Nucleus accumbens (tissue), 56 donors: ENCODE measurements around the gene SLC25A24.
"Not testable (repeated sequence)": the region's sequence is repeated elsewhere in the genome, so short reads cannot be mapped to it uniquely, and the experiment has no call there.

ENCODE experiments used
- DNase-seq, 56 donors: peaks; one replicate each; lab custom pipeline; 2025; lab: John Stamatoyannopoulos, UW

The SLC25A24 gene

DNA sequence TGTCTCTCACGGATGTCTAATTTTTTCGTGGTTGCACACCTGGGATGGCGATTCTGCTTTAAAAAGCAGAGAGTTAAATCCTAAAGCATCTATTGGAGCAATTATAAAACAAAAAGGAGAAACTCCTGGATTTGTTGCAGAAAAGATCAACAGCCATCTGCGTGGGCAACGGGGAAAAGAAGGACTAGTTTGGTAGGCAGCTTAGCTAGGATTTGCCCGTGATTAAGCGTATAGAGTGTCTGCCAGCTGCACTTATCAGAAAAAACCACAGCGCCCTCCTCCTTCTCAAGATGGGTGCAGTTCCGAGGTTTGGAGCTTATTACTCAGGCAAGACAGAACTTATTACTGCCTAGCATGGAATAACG lies 526 bp upstream of the SLC25A24 start:
- DNase-seq = peak in 37 of 56 donors; percentile 2 to 74 (median 48)

DNA sequence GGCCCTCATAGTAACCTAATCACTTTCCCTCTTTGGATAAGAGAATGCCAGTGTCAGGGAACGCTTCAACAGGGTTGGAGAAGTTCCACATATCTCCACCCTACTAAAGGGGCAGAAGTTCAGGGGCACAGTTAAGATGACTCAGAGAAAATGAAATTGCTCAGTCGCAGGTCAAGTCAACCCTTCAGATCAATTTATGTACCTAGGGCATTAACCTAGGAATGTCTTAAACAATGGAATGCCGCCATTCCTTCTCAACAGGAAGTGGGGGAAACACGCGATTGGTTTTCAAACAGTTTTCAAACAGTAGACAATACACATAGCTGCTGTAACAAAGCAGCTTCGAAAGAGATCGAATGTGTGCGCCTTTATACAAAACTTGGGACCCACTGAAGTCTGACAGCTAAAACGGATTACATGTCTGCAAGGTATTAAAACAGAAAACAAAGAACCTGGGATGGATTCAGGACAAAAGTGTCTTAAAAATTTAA lies 897 bp downstream of the SLC25A24 start:
- peak in 2 of 56 donors; percentile 15 to 27 for DNase-seq

DNA sequence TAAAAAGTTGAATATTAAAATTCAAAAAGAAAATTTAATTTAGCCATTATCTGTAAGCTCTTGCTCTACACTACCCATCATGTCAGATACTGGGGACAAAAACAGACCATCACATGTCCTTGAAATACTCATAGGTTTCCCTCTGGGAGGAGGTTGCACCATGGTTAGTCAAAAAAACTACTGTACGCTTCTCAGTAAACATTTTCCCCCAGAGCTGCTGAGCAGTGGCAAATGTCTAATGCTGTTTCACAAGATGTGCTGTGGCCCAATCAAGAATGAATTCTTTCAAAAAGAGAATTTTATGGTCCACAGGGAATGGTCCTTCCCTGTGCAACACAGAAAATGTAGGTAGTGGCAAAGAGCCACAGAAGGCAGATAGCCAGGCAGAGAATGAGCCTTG lies 6.1 kb downstream of the SLC25A24 start:
- DNase-seq = no peak

DNA sequence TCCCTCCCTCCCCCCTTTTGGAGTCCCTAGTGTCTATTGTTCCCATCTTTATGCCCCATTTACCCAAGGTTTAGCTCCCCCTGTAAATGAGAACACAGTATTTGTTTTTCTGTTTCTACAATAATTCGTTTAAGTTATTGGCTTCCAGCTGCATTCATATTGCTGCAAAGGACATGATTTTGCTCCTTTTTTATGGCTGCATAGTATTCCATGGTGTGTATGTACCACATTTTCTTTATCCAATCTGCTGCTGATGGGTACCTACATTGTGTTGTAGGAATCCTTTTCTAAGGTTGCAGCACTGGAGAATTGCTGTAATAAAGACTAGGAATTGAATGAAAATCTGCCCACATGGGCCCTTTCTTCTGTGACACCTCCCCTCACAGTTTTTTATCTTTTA lies 6.8 kb downstream of the SLC25A24 start:
- DNase-seq = no peak

DNA sequence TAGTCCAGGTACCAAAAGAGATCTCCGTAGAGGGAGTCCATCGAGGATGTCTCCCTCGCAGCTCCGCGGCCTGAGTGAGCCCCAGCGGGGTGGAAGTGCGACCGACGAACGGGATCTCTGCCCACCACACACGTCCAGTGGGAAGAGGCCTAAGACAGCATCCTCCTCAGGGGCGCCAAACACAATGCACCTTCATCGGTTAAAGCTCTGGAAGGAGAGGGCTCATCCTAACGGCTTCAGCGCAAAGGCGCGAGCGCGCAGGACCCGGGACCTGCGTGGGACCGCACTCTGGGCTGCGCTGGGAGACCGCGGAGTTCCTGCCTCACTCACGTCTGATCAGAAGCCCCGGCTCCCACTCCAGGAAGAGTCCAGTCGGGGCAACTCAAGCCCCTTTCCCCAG lies 7.6 kb downstream of the SLC25A24 start:
- no peak for DNase-seq

DNA sequence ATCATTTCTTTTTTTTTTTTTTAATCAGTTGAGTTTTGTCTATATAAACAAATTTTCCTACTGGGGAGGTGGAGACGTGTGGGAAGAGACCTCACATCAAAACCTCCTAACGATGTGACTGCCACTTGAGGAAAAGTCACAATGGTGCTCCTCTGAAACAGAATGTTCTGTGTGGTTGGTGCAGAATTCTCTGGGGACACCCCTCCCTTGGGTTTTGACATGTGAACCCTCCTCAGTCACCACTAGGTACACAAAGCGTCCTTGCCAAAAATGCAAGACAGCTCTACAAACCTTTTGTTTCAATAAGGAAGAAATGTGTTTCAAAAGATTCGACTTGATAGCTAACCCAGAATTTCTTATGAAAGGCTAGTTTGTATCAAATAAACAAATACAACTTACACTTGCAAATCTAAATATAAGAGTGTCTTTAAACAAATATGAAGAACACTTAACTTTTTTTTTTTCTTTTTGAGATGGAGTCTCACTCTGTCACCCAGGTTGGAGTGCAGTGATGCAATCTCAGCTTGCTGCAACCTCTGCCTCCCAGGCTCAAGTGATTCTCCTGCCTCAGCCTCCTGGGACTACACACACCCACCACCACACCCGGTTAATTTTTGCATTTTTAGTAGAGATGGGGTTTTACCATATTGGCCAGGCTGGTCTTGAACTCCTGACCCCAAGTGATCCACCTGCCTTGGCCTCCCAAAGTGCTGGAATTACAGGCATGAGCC lies 9.3 kb downstream of the SLC25A24 start:
- DNase-seq = no peak

DNA sequence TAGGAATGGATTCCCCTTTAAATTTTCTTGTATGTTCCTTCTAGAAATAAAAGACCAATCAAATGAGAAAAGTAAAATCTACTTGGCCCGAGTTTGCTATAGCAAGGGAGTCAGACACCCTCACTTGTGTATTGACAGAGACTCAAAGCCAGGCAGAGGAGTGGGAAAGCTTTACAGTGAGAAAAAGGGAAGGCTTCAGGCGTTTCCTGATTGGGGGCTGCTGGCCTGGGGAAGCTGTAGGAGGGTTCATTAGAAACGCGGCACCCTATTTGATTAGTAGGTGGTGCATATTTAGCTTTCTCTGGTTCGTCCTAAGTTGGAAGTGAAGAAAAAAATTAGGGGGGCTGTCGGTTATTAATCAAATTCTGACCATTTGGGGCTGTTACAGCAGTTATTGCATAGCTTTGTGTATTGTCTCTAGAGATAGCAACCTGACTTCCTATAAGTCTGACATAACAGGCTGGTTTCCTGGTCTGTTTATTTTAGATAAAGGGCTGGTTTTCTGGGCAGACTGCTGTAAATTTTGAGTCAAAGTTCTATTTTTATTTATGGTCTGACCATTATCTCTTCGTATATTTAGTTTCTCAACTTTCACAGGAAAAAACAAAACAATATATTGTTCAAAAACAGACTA lies 10.0 kb downstream of the SLC25A24 start:
- DNase-seq = no peak

DNA sequence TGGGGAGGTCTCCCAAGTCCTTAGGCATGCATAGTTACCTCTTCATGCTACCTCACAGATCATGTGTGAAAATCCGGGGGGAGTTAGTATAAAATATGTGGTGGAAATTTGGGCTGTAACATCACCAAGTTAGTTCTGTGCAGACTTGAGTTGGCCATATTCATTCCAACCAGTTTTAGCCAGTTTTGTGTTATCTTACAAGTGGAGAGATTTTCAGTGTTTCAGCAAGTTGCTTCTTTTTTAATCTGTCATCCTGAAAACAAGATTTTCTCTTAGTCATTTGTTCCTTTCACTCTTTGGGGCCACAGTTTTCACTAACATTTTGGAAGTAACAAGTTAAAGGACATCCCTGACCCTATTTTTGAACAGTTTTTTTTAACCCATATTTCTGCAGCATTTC lies 11.3 kb downstream of the SLC25A24 start:
- no peak for DNase-seq

DNA sequence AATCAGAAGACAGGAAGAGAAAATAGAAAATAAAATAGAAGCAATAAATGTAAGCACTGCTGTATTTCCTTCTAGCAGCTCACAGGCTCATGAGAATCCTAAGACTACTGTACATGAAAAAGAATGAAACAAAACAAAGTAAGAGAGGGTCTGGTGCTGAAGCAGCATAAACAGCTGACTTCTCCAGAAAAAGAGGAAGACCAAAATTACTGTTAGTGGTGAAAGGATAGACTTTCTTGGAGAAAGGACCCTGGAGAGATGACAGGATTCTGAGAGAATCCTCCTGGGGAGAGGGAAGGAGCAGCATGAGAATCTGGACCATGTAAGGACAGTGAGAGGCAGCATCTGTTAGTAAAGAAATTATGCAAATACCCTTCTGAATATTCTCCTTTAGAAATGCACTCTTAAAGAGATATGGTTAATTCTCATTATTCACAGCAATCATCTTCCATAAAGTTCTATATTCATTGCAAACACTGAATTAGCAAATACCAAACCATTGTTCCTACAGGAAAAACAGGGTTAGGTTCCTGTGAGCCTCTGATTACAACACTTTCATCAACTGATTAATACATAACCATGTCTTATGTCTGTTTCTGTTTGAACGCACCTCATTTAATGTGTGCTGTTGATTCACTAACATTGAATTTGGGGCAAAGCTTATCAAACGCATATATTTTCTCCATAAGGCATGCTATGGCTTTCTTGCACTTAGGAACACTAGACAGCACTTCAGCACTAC lies 17.0 kb downstream of the SLC25A24 start:
- DNase-seq = no peak

DNA sequence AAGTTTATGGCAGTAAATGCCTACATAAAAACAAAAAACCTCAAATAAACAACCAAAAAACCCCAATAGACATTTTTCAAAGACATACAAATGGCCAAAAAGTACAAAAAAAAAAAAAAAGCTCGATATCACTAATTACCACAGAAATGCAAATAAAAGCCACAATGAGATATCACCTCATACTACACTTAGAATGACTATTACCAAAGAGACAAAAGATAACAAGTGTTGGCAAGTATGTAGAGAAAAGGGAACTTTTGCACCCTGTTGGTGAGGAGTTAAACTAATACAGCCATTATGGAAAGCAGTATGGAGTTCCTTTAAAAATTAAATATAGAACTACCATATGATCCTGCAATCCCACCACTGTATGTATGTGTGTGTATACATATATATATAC lies 21.1 kb downstream of the SLC25A24 start:
- no peak for DNase-seq

DNA sequence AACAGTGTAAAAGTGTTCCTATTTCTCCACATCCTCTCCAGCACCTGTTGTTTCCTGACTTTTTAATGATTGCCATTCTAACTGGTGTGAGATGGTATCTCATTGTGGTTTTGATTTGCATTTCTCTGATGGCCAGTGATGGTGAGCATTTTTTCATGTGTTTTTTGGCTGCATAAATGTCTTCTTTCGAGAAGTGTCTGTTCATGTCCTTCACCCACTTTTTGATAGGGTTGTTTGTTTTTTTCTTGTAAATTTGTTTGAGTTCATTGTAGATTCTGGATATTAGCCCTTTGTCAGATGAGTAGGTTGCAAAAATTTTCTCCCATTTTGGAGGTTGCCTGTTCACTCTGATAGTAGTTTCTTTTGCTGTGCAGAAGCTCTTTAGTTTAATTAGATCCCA lies 37.7 kb downstream of the SLC25A24 start:
- DNase-seq = not testable (repeated sequence)

DNA sequence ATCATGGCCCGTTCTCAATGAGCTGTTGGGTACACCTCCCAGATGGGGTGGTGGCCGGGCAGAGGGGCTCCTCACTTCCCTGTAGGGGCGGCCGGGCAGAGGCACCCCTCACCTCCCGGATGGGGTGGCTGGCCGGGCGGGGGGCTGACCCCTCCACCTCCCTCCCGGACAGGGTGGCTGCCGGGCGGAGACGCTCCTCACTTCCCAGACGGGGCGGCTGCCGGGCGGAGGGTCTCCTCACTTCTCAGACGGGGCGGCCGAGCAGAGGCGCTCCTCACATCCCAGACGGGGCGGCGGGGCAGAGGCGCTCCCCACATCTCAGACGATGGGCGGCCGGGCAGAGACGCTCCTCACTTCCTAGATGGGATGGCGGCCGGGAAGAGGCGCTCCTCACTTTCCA lies 40.2 kb downstream of the SLC25A24 start:
- DNase-seq = not testable (repeated sequence)

DNA sequence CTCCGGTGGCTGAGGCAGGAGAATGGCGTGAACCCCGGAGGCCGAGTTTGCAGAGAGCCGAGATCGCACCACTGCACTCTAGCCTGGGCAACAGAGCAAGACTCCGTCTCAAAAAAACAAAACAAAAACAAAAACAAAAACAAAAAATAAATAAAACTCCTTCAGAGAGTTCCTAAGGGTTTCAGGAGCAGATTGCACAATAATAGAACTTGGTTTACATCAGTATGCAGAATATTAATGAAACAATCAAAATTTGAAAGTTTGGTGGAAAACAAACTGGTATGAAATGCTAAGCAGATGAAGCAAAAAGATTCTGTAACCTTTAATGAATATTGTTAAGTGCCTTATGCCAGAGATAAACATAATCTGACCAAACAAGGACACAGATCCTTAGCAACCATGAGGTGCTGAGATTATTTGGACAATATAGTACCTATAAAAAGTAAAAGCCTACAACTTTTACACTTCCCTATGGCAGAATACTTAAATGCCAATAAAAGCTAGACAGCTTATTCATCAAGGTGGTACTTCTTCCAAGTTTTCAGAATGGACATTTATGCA lies 41.2 kb downstream of the SLC25A24 start:
- DNase-seq = no peak

DNA sequence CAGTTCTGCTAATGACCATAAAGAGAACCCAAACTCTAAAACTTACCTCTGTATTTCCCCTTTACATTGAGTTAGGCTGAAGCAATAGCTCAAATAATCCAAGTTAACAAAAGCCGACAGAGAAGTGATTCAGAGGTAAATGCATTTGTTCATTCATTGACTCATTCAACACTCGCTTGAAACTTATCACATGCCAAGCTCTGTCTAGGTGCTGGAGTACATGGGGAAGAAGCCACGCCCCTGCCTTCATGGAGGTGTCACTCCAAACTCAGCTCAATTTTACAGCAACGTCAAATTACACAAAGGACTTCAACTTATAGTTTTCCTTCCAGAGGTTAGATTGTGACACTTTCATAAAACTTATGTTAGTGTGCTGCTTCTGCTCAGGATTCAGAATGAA lies 45.8 kb downstream of the SLC25A24 start:
- peak in 4 of 56 donors; percentile 1 to 23 (median 10) for DNase-seq

DNA sequence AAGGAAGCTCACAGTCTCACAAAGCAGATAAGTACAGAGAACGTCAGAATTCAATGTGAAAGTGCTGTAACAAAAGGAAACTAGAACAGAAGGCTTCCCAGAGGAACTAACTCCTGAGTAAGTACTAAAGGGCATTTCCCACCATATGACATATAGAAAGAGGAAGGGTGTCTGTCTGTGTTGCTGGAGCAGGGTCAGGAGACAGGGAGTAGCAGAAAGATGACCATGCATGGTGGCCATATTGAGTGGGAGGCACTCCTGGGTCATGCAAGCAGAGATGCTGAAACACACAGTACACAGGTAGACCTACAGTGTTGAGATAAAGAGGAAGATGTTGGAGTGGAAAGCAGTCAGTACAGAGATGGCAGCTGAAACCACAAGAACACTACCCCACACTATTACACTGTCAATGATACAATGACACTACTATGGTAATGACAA lies 47.3 kb downstream of the SLC25A24 start:
- DNase-seq = no peak

DNA sequence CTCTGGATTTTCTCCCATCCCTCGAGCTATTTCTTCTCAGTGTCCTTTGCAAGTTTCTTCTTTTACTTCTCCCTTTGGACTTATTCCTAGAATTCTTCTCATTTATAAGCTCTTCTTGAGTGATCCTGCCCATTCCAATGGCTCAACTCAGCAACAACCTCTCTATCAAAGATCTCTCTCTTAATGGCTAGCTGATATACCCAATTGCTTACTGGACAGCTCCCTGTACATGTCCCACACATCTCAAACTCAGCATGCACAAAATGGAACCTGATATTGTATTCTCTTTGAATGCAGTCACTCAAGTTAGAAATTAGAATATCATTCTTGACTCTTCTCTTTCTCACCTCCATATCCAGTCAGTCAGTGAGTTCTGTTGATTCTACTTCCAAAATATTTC lies 48.6 kb downstream of the SLC25A24 start:
- no peak for DNase-seq

DNA sequence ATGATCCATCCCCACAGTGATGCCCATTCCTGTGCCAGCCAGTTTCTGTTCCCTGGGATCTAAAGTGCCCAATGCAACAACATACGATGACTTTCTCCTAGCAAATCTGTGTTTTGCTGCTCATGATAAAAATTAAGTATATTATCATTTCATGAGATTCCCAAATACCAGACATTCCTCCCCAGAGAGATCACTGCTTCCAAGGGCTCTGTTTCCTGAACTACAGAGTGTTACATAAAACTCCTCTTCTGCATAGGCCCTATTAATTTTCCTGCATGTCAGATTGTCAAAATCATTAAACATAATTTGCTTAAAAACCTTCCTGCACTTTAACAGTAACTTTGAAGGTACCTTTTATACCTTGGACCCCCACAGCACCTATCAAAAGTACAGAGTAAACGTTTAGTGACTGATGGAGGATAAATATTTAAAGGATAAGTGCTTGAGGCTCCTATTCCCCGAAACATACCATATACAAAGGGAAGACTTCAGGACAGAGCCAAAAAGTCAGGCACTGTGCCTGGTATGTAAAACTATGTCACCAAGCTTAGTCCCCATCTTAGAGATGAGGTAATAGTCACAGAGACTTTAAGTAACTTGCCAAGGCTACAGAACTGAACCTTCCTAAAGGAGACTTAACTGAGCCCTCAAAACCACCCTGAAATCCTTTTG lies 50.2 kb downstream of the SLC25A24 start:
- no peak for DNase-seq

DNA sequence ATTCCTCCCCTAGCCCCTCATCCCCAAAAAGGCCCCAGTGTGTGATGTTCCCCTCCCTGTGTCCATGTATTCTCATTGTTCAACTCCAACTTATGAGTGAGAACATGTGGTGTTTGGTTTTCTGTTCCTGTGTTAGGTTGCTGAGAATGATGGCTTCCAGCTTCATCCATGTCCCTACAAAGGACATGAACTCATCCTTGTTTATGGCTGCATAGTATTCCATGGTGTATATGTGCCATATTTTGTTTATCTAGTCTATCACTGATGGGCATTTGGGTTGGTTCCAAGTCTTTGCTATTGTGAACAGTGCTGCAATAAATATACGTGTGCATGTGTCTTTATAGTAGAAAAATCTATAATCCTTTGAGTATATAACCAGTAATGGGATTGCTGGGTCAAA lies 55.6 kb downstream of the SLC25A24 start:
- DNase-seq = not testable (repeated sequence)

DNA sequence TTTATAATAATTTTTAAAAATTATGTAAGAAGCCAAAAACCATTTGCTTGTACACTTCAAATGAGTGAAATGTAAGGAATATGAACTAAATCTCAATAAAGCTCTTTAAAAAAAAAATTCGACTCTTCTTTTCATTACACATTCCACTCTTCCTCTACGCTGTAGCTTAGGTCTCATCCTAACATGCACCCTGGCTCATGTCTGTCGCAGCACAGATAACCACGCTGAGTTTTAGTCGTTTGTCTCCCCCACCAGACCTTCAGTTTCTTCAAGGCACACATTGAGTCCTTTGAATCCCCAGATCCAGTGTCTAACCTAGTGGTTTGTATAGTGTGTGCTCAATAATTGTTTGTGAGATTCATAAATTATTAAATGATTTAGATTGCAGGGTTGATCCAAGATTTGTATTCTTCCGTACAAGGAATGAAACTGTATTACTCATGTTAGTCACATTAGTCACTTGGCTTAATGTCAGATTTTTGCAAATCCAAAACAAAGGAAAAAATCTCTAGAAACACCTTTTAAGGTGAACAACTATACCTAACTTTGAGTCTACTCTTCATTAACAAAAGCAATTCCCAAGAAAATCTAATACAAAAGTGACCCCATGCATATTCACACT lies 57.3 kb downstream of the SLC25A24 start:
- no peak for DNase-seq

DNA sequence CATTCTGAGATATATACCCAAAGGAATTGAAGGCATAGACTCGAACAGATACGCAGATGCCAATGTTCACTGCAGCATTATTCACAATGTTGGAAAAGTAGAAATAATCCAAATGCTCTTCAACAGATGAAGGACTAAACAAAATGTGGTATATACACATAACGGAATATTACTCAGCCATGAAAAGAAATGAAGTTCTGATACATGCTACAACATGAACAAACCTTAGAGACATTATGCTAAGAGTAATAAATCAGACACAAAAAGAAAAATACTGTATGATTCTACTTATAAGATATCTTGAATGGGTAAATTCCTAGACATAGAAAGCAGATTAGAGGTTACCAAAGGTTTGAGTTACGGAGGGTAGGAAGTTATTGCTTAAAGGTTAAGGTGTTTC lies 57.9 kb downstream of the SLC25A24 start:
- no peak for DNase-seq
